HK-2 (cell line): ENCODE data around the gene SYCP3.
"Not testable (repeated sequence)": the region's sequence is repeated elsewhere in the genome, so short reads cannot be mapped to it uniquely, and the experiment has no call there.

Experiments
- DNase-seq: peaks from one replicate; pipeline ENCODE4 v3.0.0-alpha.2; 2018; ENCODE audit not compliant: unreplicated experiment

SYCP3 gene

GRCh38 chr12:101713059-101713682 is 26.1 kb downstream of the SYCP3 start:
- DNase-seq: no peak

GRCh38 chr12:101710288-101710687 is 29.0 kb downstream of the SYCP3 start:
- DNase-seq: no peak

- DNase-seq: no peak
These were observed 32.0 kb downstream of the SYCP3 start for GRCh38 chr12:101707131-101707782.

GRCh38 chr12:101706403-101706802 is 32.9 kb downstream of the SYCP3 start:
- DNase-seq: no peak

GRCh38 chr12:101703487-101703886 is 35.8 kb downstream of the SYCP3 start:
- DNase-seq: no peak

GRCh38 chr12:101700299-101700820 is 38.9 kb downstream of the SYCP3 start:
- no peak for DNase-seq

GRCh38 chr12:101698800-101699347 is 40.4 kb downstream of the SYCP3 start:
- DNase-seq: no peak

- DNase-seq: peak; percentile 51
These were observed 41.1 kb downstream of the SYCP3 start for GRCh38 chr12:101697930-101698799.

- DNase-seq: peak; percentile 66
These were observed 41.9 kb downstream of the SYCP3 start, which contains the start of gene CHPT1 for GRCh38 chr12:101697197-101697929. TSS of gene CHPT1 (plus strand) at chr12:101697640. CDS start at chr12:101697862, 222 bp downstream.

- peak; percentile 10 for DNase-seq
These were observed 42.7 kb downstream of the SYCP3 start for GRCh38 chr12:101696251-101697196.

GRCh38 chr12:101695706-101696105 is 43.6 kb downstream of the SYCP3 start:
- no peak for DNase-seq

GRCh38 chr12:101694986-101695385 is 44.3 kb downstream of the SYCP3 start:
- DNase-seq: no peak

- no peak for DNase-seq
These were observed 44.9 kb downstream of the SYCP3 start for GRCh38 chr12:101694297-101694848.

GRCh38 chr12:101691503-101692096 is 47.7 kb downstream of the SYCP3 start:
- DNase-seq: no peak

GRCh38 chr12:101690544-101691098 is 48.6 kb downstream of the SYCP3 start:
- DNase-seq: no peak

- DNase-seq: no peak
These were observed 53.1 kb downstream of the SYCP3 start for GRCh38 chr12:101686176-101686575.

- DNase-seq: no peak
These were observed 54.2 kb downstream of the SYCP3 start for GRCh38 chr12:101685092-101685491.

GRCh38 chr12:101681627-101682026 is 57.6 kb downstream of the SYCP3 start:
- not testable (repeated sequence) for DNase-seq

- DNase-seq: no peak
These were observed 58.6 kb downstream of the SYCP3 start for GRCh38 chr12:101680647-101681046.
